HEK293T (cell line): Measurements from ENCODE around the gene ZNF74.

Experiments used
- CTCF ChIA-PET: fragments of 350-600 bp; formaldehyde crosslinking; extraction: SDS; loops from one replicate; lab custom pipeline; 2021; ENCODE audit warnings: antibody characterized with exemption, inconsistent platforms; lab: Yijun Ruan, JAX
- POLR2A ChIA-PET: fragments of 350-600 bp; formaldehyde crosslinking; extraction: SDS; loops from one replicate; lab custom pipeline; 2020; ENCODE audit warnings: antibody characterized with exemption, inconsistent platforms; lab: Yijun Ruan, JAX
- DNase-seq: peaks from one replicate; pipeline ENCODE4 v3.0.0; 2012; ENCODE audit warnings: mixed read lengths; ENCODE audit errors: extremely low spot score
- ARNT ChIP-seq: fragments of 450-650 bp; IDR thresholded peaks from 2 replicates; pipeline ENCODE4 v1.6.1; 2017; ENCODE audit warnings: mild to moderate bottlenecking
- BHLHE40 ChIP-seq: fragments of 450-650 bp; IDR thresholded peaks from 2 replicates; pipeline ENCODE4 v1.6.1; 2016; ENCODE audit warnings: mild to moderate bottlenecking, moderate library complexity, borderline replicate concordance
- CTBP1 ChIP-seq: fragments of 450-650 bp; IDR thresholded peaks from 2 replicates; pipeline ENCODE4 v1.6.1; 2016; ENCODE audit warnings: borderline replicate concordance
- ELF4 ChIP-seq: fragments of 450-650 bp; IDR thresholded peaks from 2 replicates; pipeline ENCODE4 v1.6.1; 2017; ENCODE audit warnings: antibody characterized with exemption
- FOXA1 ChIP-seq: fragments of 450-650 bp; IDR thresholded peaks from 2 replicates; pipeline ENCODE4 v1.6.1; 2016; ENCODE audit warnings: mild to moderate bottlenecking
- FOXK2 ChIP-seq: fragments of 450-650 bp; IDR thresholded peaks from 2 replicates; pipeline ENCODE4 v1.6.1; 2016; ENCODE audit warnings: mild to moderate bottlenecking
- FOXM1 ChIP-seq: fragments of 450-650 bp; IDR thresholded peaks from 2 replicates; pipeline ENCODE4 v1.6.1; 2017; ENCODE audit warnings: mild to moderate bottlenecking, borderline replicate concordance
- HDGF ChIP-seq: fragments of 450-650 bp; IDR thresholded peaks from 2 replicates; pipeline ENCODE4 v1.6.1; 2017; ENCODE audit warnings: antibody characterized with exemption, borderline replicate concordance
- L3MBTL2 ChIP-seq: fragments of 450-650 bp; conservative IDR thresholded peaks from 2 replicates; pipeline ENCODE4 v1.6.1; 2016; ENCODE audit warnings: mild to moderate bottlenecking
- LEF1 ChIP-seq: fragments of 450-650 bp; IDR thresholded peaks from 2 replicates; pipeline ENCODE4 v1.6.1; 2017; ENCODE audit warnings: mild to moderate bottlenecking, borderline replicate concordance
- NFRKB ChIP-seq: fragments of 450-650 bp; IDR thresholded peaks from 2 replicates; pipeline ENCODE4 v1.6.1; 2016; ENCODE audit warnings: mild to moderate bottlenecking, moderate library complexity
- PKNOX1 ChIP-seq: fragments of 450-650 bp; IDR thresholded peaks from 2 replicates; pipeline ENCODE4 v1.6.1; 2016
- SP1 ChIP-seq: fragments of 450-650 bp; IDR thresholded peaks from 2 replicates; pipeline ENCODE4 v1.6.1; 2017
- SUZ12 ChIP-seq: fragments of 450-650 bp; IDR thresholded peaks from 2 replicates; pipeline ENCODE4 v1.6.1; 2016; ENCODE audit warnings: mild to moderate bottlenecking
- TARDBP ChIP-seq: fragments of 450-650 bp; IDR thresholded peaks from 2 replicates; pipeline ENCODE4 v1.6.1; 2016
- ZNF384 ChIP-seq: fragments of 450-650 bp; IDR thresholded peaks from 2 replicates; pipeline ENCODE4 v1.6.1; 2016

Gene ZNF74

GRCh38 chr22:20424932-20425565, 31.1 kb downstream of the ZNF74 start:
- POLR2A ChIA-PET = no interaction called here
- DNase-seq = no peak
- CTCF ChIA-PET = no interaction called here
- TF ChIP-seq LEF1 (no peak), PKNOX1 (no peak), SP1 (no peak), SUZ12 (no peak), HDGF (no peak), FOXA1 (no peak), L3MBTL2 (no peak), ZNF384 (no peak), FOXK2 (no peak), FOXM1 (no peak), BHLHE40 (no peak), NFRKB (no peak), TARDBP (no peak)

GRCh38 chr22:20425566-20426258, 31.8 kb downstream of the ZNF74 start:
- no peak for DNase-seq
- CTCF ChIA-PET = no interaction called here
- POLR2A ChIA-PET = no interaction called here
- TF ChIP-seq FOXM1 (no peak), ARNT (no peak), NFRKB (no peak), BHLHE40 (no peak), ELF4 (no peak), FOXA1 (no peak), SUZ12 (no peak), FOXK2 (no peak), HDGF (no peak), LEF1 (no peak), TARDBP (no peak), PKNOX1 (no peak), ZNF384 (no peak), L3MBTL2 (no peak)

GRCh38 chr22:20426259-20426615, 32.3 kb downstream of the ZNF74 start:
- CTCF ChIA-PET = no interaction called here
- DNase-seq = no peak
- POLR2A ChIA-PET = no interaction called here
- TF ChIP-seq ZNF384 (no peak), ARNT (no peak), BHLHE40 (no peak), ELF4 (no peak), FOXM1 (no peak), TARDBP (no peak), LEF1 (no peak), L3MBTL2 (no peak), HDGF (no peak), FOXA1 (no peak), PKNOX1 (no peak), FOXK2 (no peak), SP1 (no peak)

GRCh38 chr22:20427104-20427944, 33.4 kb downstream of the ZNF74 start:
- ChIA-PET CTCF (no interaction called here), POLR2A (interaction anchor here (1.7 kb wide), 1 partner anchor 34 kb away, joined by 4 read pairs; the partner anchor contains the start of gene ZNF74)
- TF ChIP-seq HDGF (no peak), NFRKB (no peak), L3MBTL2 (no peak), FOXK2 (no peak)
- DNase-seq = no peak

- no peak for DNase-seq
- no peak for TF ChIP-seq NFRKB
- TF ChIP-seq SUZ12 = no peak
- no peak for TF ChIP-seq LEF1
- TF ChIP-seq BHLHE40 = no peak
- no peak for TF ChIP-seq CTBP1
- TF ChIP-seq TARDBP = no peak
- TF ChIP-seq HDGF = no peak
- TF ChIP-seq FOXA1 = no peak
- no peak for TF ChIP-seq ZNF384
- TF ChIP-seq ELF4 = no peak
- no peak for TF ChIP-seq PKNOX1
- no peak for TF ChIP-seq SP1
- POLR2A ChIA-PET = interaction anchor here (1.7 kb wide), 1 partner anchor 34 kb away, joined by 4 read pairs; the partner anchor contains the start of gene ZNF74
- CTCF ChIA-PET = interaction anchor here (0.7 kb wide), 1 partner anchor 1238 kb away, joined by 4 read pairs; the partner anchor contains the start of gene PPIL2
Observed at GRCh38 chr22:20427945-20428417, 34.0 kb downstream of the ZNF74 start.
